Mucosa of descending colon (tissue), 3 donors: ENCODE data around the gene FANCC. TPM values are rescaled to one million over a fixed set of nuclear protein-coding genes. Genes with fewer than 3 reads are reported as not detected.

ENCODE experiments used
- ATAC-seq: fragments of 200-7000 bp; cut with Tn5 transposase; one replicate; pipeline ENCODE4 v1.9.1; 2020; ENCODE audit warnings: mild to moderate bottlenecking, moderate library complexity
- DNase-seq, 3 donors: peaks; one replicate each; pipeline ENCODE4 v3.0.0-alpha.2; 2020
- H3K36me3 ChIP-seq: fragments of 200-600 bp; one replicate; pipeline ENCODE4 v1.8.0; 2021; ENCODE audit warnings: low read depth, mild to moderate bottlenecking
- H3K4me1 ChIP-seq: fragments of 200-600 bp; one replicate; pipeline ENCODE4 v1.8.0; 2021; ENCODE audit warnings: low read depth, mild to moderate bottlenecking
- H3K4me3 ChIP-seq: fragments of 200-600 bp; one replicate; pipeline ENCODE4 v1.8.0; 2021; ENCODE audit warnings: mild to moderate bottlenecking
- H3K9me3 ChIP-seq: fragments of 200-600 bp; one replicate; pipeline ENCODE4 v1.8.0; 2021; ENCODE audit warnings: mild to moderate bottlenecking
- intact Hi-C, 2 donors: fragments of 100-400 bp; cut with DNase I in 1 of 2; cut with micrococcal nuclease in 1 of 2; formaldehyde crosslinking; loops; one replicate each; pipeline versions ENCODE4 v1.11.0 to v1.11.1; 2022; cut with DNase I, micrococcal nuclease
- total RNA-seq, 3 donors: library from RNA; stranded (reverse); fragmentation: NEBNext Ultra II Directional in 2 of 3; extraction: Animal tissue kit (Norgen Biotek cat#: 25700) in 2 of 3; gene quantifications; one replicate each; pipeline versions ENCODE4 v1.2.1 to v1.2.4, GENCODE V29; 2021 to 2023
- TF ChIP-seq, protein P1 (sequence below): fragments of 200-600 bp; IDR thresholded peaks from one replicate; pipeline ENCODE4 v1.8.0; 2022; ENCODE audit warnings: antibody characterized with exemption, mild to moderate bottlenecking
- donor health status: DM: no; HTN: no; CAD: no; lungs with moderate emphysema.
- donor health status: DM: no; HTN: no; CAD: no.
- donor health status: DM: no; HTN: yes; CAD: no.

The FANCC gene
- total RNA-seq, 3 donors from 2014 or later = 10.7 to 18.0 (median 14.2) TPM

DNA sequence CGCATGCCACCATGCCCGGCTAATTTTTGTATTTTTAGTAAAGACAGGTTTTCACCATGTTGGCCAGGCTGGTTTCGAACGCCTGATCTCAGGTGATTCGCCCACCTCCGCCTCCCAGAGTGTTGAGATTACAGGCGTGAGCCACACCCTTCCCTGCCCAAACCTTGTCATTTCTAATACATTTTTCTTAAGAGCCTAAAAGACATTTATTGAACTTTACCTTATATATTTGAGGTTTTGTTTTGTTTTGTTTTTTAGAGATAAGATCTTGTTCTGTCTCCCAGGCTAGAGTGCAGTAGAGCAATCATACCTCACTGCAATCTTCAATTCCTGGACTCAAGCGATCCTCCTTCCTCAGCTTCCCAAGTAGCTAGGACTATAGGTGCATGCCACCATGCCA is 39.8 kb upstream of the FANCC start:
- ATAC-seq (no peak), DNase-seq (no peak)
- intact Hi-C loops = no loop called here
- Histone ChIP-seq H3K36me3 (no peaks in the 10 kb centered on the region), H3K4me3 (no peak overlapping the region), H3K4me1 (no peaks in the 10 kb centered on the region), H3K9me3 (no peaks in the 10 kb centered on the region)
- TF ChIP-seq, protein P1, sequence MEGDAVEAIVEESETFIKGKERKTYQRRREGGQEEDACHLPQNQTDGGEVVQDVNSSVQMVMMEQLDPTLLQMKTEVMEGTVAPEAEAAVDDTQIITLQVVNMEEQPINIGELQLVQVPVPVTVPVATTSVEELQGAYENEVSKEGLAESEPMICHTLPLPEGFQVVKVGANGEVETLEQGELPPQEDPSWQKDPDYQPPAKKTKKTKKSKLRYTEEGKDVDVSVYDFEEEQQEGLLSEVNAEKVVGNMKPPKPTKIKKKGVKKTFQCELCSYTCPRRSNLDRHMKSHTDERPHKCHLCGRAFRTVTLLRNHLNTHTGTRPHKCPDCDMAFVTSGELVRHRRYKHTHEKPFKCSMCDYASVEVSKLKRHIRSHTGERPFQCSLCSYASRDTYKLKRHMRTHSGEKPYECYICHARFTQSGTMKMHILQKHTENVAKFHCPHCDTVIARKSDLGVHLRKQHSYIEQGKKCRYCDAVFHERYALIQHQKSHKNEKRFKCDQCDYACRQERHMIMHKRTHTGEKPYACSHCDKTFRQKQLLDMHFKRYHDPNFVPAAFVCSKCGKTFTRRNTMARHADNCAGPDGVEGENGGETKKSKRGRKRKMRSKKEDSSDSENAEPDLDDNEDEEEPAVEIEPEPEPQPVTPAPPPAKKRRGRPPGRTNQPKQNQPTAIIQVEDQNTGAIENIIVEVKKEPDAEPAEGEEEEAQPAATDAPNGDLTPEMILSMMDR = no peak

DNA sequence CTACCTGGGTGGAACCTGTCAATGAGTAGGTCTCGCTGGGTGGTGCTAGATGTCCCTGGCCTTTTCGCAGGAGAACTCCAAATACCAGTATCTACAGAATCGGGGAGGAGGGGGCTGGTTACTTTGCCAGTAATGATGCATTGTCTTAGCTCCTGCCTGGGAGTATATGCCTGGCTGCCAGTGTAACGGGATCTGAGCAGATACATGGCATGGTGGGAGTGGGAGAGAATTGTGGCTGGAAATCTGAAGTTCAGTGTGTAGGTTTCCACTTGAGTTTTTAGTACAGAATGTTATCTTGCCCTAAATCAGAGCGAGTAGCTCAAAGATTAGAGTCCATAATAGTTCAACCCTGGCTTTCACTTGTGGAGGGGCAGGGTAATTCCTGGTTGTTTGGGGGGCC is 38.0 kb upstream of the FANCC start:
- intact Hi-C loops = no loop called here
- H3K4me1 ChIP-seq = no peaks in the 10 kb centered on the region
- DNase-seq (no peak), ATAC-seq (no peak)
- H3K9me3 ChIP-seq = no peaks in the 10 kb centered on the region
- TF ChIP-seq, protein P1 = no peak
- H3K4me3 ChIP-seq = no peak overlapping the region
- no peaks in the 10 kb centered on the region for H3K36me3 ChIP-seq

DNA sequence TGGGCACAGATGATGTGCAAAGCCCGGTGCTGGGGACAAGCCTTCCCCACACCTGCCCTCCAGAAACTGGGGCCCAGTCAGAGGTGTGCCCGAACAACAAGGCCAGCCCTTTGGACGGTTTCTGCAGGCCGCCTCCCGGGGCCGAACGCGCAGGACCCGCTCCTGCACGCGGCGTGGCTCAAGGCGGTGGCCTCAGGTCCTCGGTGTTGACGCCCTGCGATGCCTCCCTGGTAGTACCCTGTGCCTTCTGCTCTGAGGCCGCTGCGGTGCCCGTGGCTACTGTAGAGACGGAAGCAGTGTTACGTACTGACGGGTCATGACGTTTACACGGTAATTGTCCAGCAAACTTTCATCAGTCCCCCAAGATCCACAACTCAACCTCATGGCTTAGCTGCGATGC is 33.5 kb upstream of the FANCC start:
- Histone ChIP-seq H3K36me3 (no peaks in the 10 kb centered on the region), H3K4me1 (peaks cover 13% of the 10 kb centered on the region), H3K9me3 (no peaks in the 10 kb centered on the region), H3K4me3 (no peak overlapping the region)
- intact Hi-C loops = no loop called here
- DNase-seq (no peak), ATAC-seq (no peak)
- TF ChIP-seq, protein P1 = no peak

DNA sequence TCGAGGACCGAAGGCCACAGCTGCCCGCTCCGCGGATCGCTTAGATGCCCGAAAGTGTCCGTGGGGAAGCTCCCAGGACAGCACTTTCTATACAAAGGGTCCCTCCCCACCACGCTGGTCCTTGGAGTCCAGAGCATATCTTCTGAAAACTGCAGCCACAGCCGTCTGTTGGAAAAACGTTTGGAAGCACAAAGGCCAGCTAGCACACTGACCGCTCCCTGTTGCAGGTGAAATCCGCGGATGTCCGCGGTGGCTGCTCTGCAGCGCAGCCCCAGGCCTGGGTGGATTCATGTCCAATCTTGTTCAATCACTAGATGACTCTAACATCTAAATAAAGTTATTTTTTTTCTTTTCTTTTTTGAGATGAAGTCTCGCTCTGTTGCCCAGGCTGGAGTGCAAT is 32.8 kb upstream of the FANCC start:
- TF ChIP-seq, protein P1 = no peak
- Histone ChIP-seq H3K4me3 (no peak overlapping the region), H3K4me1 (peaks cover 13% of the 10 kb centered on the region), H3K9me3 (no peaks in the 10 kb centered on the region), H3K36me3 (no peaks in the 10 kb centered on the region)
- intact Hi-C loops = no loop called here
- no peak for ATAC-seq
- DNase-seq = no peak

DNA sequence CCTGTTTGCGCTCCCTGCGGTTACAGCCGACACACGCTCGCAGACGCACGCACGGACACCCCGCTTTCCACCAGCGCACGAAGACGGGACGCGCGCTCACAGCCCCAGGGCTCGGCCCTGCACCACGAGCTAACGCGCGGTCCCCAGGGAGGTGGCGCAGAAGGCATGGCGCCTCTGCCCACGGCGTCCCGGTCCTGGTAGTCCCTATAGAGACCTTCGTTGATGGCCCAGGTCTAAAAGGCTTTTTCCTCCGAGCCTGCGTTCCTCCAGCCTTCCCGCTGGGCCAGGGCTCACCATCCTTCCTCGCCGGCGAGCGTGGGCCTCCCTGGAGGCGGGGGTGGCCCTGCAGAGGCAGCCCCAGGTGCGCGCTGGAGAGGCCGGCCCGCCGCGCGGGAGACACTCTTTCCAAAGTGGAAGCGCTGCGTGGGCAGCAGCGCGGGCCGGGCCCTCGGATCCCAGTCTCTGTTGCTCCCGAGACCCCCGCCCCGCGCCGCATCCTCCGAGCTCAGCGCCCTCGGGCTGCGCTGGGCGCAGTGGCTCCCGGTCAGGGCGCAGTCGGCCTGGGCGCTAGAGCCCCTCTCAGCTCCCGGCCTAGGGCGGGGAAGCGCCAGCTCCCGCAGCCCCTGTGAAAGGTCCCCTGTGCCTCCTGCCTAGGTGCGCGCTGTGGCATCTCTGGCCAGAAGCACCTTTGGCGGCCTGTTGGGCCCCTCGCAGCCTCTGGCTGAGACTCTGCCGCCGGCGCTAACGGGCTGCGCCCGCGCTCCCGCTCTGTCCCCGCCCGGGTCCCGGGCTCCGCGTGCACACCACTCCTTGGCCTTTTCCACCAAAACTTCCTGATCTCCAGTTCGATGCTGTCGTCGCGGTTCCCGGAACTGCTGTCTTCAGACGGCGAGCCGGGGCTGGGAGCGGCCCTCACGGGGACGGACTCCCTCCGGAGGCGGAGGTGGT is 31.9 kb upstream of the FANCC start:
- Histone ChIP-seq H3K9me3 (no peaks in the 10 kb centered on the region), H3K36me3 (no peaks in the 10 kb centered on the region), H3K4me3 (no peak overlapping the region), H3K4me1 (peaks cover 13% of the 10 kb centered on the region)
- intact Hi-C loops = no loop called here
- ATAC-seq (peak; percentile 41), DNase-seq (no peak)
- TF ChIP-seq, protein P1 = no peak
